GM18907 (cell line): ENCODE measurements around the gene U2AF1L4.

Source experiments
- ATAC-seq: cut with Tn5 transposase; IDR thresholded peaks from one replicate; pipeline ENCODE4 v1.9.1; 2021; ENCODE audit warnings: mild to moderate bottlenecking, moderate library complexity; ENCODE audit not compliant: unreplicated experiment

The U2AF1L4 gene

DNA sequence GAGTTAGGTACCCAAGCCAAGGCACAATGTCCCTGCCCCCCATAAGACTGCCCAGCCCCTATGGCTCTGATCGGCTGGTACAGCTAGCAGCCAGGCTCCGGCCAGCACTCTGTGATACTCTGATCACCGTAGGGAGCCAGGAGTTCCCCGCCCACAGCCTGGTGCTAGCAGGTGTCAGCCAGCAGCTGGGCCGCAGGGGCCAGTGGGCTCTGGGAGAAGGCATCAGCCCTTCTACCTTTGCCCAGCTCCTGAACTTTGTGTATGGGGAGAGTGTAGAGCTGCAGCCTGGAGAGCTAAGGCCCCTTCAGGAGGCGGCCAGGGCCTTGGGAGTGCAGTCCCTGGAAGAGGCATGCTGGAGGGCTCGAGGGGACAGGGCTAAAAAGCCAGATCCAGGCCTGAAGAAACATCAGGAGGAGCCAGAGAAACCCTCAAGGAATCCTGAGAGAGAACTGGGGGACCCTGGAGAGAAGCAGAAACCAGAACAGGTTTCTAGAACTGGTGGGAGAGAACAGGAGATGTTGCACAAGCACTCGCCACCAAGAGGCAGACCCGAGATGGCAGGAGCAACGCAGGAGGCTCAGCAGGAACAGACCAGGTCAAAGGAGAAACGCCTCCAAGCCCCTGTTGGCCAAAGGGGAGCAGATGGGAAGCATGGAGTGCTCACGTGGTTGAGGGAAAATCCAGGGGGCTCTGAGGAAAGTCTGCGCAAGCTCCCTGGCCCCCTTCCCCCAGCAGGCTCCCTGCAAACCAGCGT lies 30.4 kb downstream of the U2AF1L4 start:
- no peak for ATAC-seq

DNA sequence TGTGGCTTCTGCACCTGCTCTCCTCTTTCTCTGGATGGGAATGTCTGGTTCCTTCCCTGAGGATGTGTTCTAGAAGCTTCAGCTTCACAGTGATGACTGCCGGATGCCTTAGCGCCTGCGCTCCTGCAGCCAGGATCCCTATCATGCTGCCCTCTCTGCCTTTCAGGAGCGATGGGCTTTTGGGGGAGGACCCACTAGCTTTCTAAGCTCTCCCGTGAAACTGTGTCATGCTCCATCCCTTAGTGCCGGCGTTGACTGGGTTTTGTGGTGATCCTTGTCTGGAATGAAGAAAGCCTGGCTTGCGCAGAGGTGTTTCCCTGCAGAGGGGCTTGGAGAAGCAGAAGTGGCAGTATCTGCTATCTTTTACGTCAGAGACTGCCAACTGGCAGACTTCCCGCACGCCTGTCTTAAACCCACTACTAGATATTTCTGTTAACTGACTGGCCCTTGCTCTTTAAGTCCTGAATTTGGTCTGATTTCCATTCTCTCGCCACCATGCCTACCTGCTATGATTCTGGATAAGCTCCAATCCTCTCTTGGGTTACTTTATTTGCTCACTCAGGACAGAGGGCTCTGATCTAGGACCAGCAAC lies 31.2 kb downstream of the U2AF1L4 start:
- ATAC-seq: no peak

DNA sequence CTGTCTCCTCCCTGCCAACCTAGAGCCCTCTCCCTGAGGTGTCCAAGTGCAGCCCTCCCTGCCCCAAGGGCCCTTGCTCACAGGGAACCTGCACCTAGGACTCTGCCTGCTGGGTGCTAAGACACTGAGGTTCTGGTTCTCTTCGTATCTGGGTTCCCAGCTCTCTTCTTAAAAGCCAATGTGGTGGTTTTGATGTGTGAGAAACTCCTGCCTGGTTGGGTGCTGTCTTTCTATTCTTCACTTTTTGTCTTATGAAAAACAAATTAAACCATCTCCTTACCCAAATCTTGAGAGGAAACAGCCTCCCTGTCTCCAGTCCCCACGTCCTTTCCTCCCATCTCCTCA lies 31.7 kb downstream of the U2AF1L4 start:
- no peak for ATAC-seq

DNA sequence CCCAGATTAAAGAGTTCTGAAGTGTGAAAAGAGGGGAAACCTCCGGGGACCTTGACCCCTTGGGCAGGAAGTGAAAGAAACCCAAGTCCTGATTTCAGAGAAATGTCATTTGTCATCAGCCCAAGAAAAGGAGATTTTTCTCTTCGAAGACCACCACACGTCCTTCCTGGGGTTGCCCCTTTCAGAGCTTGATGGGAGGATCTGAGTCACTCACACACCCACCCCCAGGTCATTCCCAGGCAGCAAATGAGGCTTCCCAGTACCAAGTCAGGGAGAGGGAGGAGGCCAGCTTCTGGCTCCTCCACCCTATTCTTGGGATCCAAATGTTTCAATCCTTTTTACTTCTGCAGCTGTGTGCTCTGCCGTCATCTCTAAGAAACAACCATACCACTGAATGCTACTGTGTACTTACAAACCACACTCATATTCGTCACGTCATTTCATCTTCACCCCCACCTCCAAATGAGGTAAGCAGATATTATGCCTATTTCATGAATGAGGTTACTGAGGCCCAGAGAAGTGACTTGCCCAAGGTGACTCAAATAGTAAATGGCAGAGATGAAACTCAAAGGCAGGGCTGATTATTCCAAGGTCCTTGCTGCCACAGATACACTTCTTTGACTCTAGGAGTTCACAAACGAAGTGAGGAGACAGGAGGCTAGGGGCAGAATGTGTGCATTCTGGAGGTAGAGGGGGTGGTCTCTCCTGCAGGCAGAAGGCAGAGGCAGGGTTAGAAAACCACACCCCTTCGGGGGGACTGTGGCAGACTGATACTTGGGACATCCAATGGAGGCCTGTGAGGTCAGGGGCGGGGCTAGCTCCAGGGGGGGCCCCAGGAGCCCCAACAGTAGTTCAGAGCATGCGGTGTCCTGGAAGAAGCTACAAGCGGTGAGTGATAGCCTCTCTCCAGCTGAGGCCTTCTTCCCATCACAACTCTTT lies 32.4 kb downstream of the U2AF1L4 start:
- no peak for ATAC-seq

DNA sequence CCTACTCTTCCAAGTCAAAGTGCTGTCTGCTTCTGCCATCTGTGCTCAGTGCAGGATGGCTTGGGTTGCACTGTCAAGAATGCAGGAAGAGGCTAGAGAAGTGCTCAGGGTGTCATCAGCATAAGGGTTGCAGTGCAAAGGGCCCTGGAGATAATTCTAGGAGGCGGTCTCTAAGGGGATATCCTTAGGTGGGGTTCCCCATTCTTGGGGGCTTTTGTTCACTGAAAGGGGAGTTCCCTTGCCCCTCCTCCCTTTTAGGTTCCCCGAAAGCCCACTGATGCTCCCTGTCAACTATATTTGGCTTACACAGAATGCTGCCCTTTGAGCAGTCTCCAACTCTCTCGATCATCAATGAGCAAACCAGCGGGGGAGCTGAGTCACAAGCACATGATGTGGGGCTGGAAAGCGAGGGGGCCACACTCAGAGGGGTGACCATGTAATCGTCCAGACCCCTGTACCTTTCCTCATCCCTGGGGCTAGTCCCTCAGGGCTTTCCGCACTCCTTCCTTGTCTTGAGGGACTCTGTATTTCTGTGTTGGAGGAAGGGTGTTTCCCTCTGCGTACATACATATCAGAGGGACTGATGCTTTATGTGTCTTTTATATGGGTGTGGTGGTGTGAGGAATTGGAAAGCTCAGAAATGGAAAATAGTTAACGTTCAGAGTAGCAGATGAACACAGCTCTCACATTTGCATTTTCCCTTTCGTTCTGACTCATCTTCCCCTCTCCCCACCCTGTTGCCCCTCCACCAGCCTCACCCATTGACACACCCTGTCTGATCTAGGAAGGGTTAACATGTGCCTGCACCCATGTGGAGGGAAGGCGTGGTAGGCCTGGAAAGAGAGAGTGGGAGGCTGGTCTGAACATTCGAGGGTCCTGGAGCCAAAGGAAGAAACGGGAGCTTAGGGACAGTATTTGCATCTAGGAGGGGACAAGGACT lies 34.2 kb downstream of the U2AF1L4 start:
- peak; percentile 35 for ATAC-seq

DNA sequence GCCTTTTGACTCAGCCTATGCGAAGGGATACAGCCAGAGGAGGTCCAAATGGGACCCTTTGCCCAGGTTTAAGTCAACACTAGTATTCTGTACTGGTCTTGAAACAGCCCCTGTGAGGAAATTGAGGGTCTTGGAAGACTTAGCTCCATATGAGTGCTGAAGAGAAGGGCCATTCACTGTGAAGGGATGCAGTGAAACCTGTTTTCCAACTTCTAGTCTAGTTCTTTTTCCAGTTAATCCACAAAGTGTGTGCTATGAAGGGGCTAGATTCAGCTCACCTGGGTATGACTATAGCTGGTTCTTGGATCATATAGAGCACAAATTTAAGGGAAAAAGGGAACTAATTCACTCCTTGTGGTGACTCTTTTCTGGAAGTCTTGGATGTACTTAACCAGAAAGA lies 36.8 kb downstream of the U2AF1L4 start:
- no peak for ATAC-seq

DNA sequence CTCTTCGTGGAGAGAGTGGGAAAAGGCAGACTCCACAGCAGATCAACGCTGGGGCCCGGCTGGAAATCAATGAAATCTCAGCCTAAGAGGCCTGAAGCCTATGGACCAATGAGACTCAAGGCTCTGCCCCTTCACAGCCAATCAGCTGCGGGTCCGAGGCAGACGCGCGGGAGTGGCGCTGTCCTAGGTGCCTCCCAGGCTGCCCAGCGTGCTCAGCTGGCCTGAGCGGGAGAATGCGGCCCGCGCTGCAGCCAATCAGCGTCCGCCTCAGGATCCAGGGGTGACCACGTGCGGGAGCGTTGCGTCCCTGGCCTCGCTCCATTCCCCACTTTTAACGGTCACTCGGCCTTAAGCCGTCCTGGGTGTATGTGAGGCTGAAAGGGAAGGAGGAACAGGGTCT lies 41.0 kb downstream of the U2AF1L4 start, which contains the start of gene ZBTB32:
Gene ZBTB32, plus strand, starts transcription at position 341 of the 400 bp plus-strand sequence. CDS start 10,069 bp downstream, outside the sequence.
- ATAC-seq: no peak

DNA sequence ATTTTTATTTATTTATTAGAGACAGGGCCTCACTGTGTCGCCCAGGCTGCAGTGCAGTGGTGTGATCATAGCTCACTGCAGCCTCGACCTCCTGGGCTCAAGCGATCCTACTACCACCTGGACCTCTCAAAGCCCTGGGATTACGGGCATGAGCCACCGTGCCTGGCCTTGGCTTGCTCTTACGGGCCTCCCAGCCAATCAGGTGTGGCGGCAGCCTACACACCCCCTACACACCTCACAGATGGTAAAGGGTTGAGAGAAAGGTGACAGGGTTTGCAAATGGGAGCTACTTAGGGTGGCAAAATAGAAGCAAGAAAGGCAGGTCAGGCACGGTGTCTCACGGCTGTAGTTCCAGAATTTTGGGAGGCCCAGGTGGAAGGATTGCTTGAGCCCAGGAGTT lies 41.9 kb downstream of the U2AF1L4 start:
- ATAC-seq: no peak

DNA sequence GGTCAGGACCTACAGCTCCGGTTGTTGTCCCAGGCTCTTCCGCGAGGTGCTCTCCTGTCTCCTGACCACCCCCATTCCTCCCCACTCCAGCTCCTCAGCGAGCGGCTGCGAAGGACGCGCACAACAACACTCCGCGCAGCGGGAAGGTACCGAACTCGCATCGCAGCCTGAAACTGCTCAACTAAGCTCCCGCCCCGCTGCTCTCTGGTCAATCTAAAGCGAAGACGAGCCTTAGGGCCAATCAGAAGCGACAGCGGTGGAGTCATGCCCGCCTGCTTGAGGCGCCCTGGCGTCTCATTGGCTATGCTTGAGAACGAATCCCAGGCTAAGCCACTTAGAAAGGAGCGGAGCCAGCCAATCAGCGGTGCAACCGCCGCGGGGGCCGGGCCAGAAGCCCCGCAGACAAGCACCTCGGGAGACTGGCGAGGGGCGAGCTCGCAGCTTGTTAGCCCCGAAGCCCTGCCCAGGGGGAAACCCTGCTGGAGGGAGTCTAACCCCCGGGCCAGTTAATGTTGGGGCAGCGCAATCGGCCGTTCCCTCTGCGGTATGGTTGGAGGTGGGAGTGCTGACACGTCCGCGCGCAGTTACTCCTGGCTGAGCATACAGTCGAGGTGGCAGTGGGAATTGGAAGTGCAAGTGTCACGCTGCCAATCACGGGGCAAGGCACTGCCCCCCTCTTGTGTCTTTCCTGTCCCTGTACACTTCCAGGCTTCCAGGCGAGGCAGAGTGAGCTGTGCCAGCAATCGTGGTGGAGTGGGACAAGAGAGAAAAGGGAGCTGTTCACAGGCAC lies 42.8 kb downstream of the U2AF1L4 start:
- peak; percentile 92 for ATAC-seq

DNA sequence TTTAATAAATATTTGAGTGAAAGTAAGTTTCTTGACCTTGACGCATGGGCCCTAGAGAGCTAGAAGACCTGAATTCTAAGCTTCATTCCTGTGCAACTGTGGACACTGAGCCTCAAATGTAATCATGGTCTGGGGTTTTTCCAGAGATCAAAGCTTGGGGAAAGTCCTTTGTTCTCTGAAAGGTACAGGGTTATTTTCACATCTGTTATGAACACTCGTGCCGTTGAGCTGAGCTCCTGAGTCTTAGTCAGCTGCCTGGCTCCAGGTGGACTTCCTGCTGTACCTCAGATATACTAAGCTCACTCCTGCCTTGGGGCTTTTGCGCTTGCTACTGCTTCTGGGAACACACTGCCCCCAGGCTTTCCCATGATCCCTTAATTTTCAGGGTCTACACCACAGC lies 48.4 kb downstream of the U2AF1L4 start:
- ATAC-seq: no peak

DNA sequence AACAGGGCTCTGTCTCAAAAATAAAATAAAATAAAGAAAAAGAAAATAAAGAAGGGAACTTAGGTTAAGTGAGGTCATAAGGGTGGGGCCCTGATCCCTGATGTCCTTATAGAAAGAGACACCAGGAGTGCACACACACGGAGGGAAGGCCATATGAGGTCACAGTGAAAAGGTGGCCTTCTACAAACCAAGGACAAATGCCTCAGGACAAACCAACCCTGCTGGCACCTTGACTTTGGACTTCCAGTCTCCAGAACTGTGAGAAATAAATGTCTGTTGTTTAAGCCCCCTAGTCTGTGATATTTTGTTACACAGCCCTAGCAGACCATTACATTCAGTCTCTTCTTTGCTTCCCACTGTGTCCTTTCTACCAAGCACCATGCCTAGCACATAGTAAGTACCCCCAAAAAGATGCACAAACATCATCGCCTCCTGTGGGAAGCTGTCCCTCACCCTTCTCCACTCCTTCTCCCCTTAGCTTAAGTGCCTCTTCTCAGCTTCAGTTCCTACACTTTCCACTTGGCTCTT lies 49.3 kb downstream of the U2AF1L4 start:
- ATAC-seq: no peak

DNA sequence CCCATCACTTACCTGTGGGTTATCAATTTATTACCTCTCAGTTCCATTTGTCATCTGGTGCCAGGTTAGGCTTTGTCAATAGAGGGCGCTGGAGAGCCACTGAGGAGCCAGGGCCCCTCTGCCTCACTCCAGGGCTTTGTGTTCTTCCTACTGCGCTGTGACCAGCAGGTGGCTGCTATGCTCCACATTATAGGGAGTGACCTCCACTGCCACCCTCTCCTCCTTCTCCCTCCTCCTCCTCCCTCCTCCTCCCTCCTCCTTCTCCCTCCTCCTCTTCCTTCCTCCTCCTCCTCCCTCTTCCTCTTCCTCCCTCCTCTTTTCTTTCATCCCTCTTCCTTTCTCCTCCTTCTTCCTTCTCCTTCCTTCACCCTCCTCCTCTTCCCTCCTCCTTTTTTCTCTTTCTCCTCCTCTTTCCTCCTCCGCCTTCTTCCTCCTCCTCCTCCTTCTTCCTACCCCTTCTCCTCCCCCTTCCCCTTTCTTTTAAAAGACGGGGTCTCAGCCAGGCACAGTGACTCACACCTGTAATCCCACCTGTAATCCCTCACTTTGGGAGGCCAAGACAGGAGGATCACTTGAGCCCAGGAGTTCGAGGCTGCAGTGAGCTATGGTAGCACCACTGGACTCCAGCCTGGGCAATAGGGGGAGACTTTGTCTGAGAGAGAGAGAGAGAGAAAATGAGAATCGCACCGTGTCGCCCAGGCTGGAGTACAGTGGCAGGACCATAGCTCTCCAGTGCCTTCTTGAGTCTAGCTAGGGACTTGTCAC lies 51.2 kb downstream of the U2AF1L4 start:
- peak; percentile 81 for ATAC-seq

DNA sequence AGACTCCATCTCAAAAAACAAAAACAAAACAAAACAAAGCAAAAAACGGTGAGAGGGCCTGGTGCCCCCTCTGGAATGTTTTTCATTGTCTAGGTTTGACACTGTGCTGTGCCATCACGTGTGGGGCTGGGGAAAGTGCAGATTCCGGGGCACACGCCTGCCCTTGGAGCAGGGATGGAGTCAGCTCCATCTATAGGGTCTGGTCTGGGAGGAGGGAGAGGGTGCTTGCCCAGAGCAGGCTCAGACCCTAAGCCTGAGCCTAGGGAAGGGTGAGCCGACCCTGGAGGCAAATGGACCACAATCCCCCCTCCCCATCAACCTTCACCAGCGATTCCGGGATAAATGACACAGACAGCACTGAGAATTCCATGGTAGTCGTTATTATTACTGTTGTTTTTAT lies 51.8 kb downstream of the U2AF1L4 start:
- peak; percentile 21 for ATAC-seq
